Left renal cortex interstitium (tissue), 4 donors: Measurements from ENCODE around the gene INO80E. TPM values are rescaled to one million over a fixed set of nuclear protein-coding genes. Genes with fewer than 3 reads are reported as not detected.

Experiments
- polyA plus RNA-seq, 4 donors: library from polyadenylated mRNA; unstranded; fragments of 120-200 nt; gene quantifications; one replicate each; pipeline ENCODE4 v1.2.1, GENCODE V29; 2013; ENCODE audit not compliant: insufficient read length in 4 of 4

Gene INO80E
- polyA plus RNA-seq, 4 donors = 36.3 to 70.3 (median 55.2) TPM

Other genes with a start within 250 kb of the INO80E start
- gene ZG16, start 218.0 kb upstream of the INO80E start, polyA plus RNA-seq = under 1 TPM in 2 of 4 donors, not detected in 2; 0.06 to 0.07 TPM
- 10 to 100 TPM; 63.1 to 82.6 (median 74.4) TPM for gene KIF22, start 205.5 kb upstream of the INO80E start, polyA plus RNA-seq
- gene MAZ, start 189.7 kb upstream of the INO80E start, polyA plus RNA-seq = 100 to 1,000 TPM; 275 to 382 (median 342) TPM
- 10 to 100 TPM; 10.0 to 28.8 (median 18.2) TPM for gene PRRT2, start 184.0 kb upstream of the INO80E start, polyA plus RNA-seq
- gene PAGR1, start 180.1 kb upstream of the INO80E start, polyA plus RNA-seq = 10 to 100 TPM; 26.0 to 49.1 (median 42.5) TPM
- gene MVP, start 175.8 kb upstream of the INO80E start, polyA plus RNA-seq = 10 to 100 TPM; 20.0 to 24.2 (median 21.9) TPM
- 100 to 1,000 TPM in 2 of 4 donors, 10 to 100 TPM in 2; 90.2 to 134 (median 109) TPM for gene CDIPT, start 133.0 kb upstream of the INO80E start, polyA plus RNA-seq
- 10 to 100 TPM; 10.4 to 15.9 (median 13.0) TPM for gene SEZ6L2, start 96.7 kb upstream of the INO80E start, polyA plus RNA-seq
- gene ASPHD1, start 95.8 kb upstream of the INO80E start, polyA plus RNA-seq = 1 to 10 TPM in 2 of 4 donors, under 1 TPM in 2; 0.62 to 1.1 (median 0.98) TPM
- gene KCTD13, start 70.0 kb upstream of the INO80E start, polyA plus RNA-seq = 10 to 100 TPM; 10.5 to 34.1 (median 22.2) TPM
- 100 to 1,000 TPM; 104 to 134 (median 113) TPM for gene TMEM219, start 34.2 kb upstream of the INO80E start, polyA plus RNA-seq
- 10 to 100 TPM; 35.4 to 60.5 (median 52.2) TPM for gene TAOK2, start 22.4 kb upstream of the INO80E start, polyA plus RNA-seq
- gene HIRIP3, start 624 bp upstream of the INO80E start, polyA plus RNA-seq = 10 to 100 TPM; 17.3 to 21.9 (median 19.8) TPM
- 1 to 10 TPM; 1.4 to 4.8 (median 3.7) TPM for gene DOC2A, start 14.8 kb downstream of the INO80E start, polyA plus RNA-seq
- not detected for gene C16orf92, start 27.0 kb downstream of the INO80E start, polyA plus RNA-seq
- 1 to 10 TPM in 3 of 4 donors, under 1 TPM in 1; 0.90 to 1.8 (median 1.3) TPM for gene TLCD3B, start 35.0 kb downstream of the INO80E start, polyA plus RNA-seq
- 100 to 1,000 TPM; 469 to 648 (median 516) TPM for gene ALDOA, start 69.5 kb downstream of the INO80E start, polyA plus RNA-seq
- gene PPP4C, start 79.8 kb downstream of the INO80E start, polyA plus RNA-seq = 100 to 1,000 TPM in 3 of 4 donors, 10 to 100 TPM in 1; 84.6 to 114 (median 105) TPM
- gene TBX6, start 95.7 kb downstream of the INO80E start, polyA plus RNA-seq = 1 to 10 TPM in 3 of 4 donors, under 1 TPM in 1; 0.93 to 2.4 (median 1.7) TPM
- 10 to 100 TPM; 44.5 to 78.0 (median 68.7) TPM for gene YPEL3, start 100.0 kb downstream of the INO80E start, polyA plus RNA-seq
- gene GDPD3, start 117.3 kb downstream of the INO80E start, polyA plus RNA-seq = 10 to 100 TPM in 3 of 4 donors, 1 to 10 TPM in 1; 9.8 to 17.5 (median 12.8) TPM
- 100 to 1,000 TPM in 1 of 4 donors, 10 to 100 TPM in 3; 80.6 to 100 (median 87.3) TPM for gene MAPK3, start 127.0 kb downstream of the INO80E start, polyA plus RNA-seq
- 10 to 100 TPM in 2 of 4 donors, 1 to 10 TPM in 2; 7.6 to 15.3 (median 11.2) TPM for gene CORO1A, start 187.4 kb downstream of the INO80E start, polyA plus RNA-seq
- 10 to 100 TPM; 25.8 to 48.3 (median 30.7) TPM for gene BOLA2B, start 197.4 kb downstream of the INO80E start, polyA plus RNA-seq
- gene SLX1A, start 197.6 kb downstream of the INO80E start, polyA plus RNA-seq = 10 to 100 TPM; 16.4 to 38.3 (median 30.9) TPM
- 10 to 100 TPM in 3 of 4 donors, 1 to 10 TPM in 1; 2.9 to 16.8 (median 14.2) TPM for gene SULT1A3, start 203.0 kb downstream of the INO80E start, polyA plus RNA-seq